H1 (cell line): ENCODE measurements around the gene GATA5. TPM values are rescaled to one million over a fixed set of nuclear protein-coding genes. Genes with fewer than 3 reads are reported as not detected.
A peak's percentile ranks its signal among the peaks of the same experiment; 100 is the strongest.

Source experiments
- CTCF ChIA-PET: fragments of 300-600 bp; sonication (Branson Sonifier 250); formaldehyde crosslinking; loops from one replicate; lab custom pipeline; 2021; ENCODE audit not compliant: partially characterized antibody; lab: Charles Lee
- POLR2A ChIA-PET: fragments of 300-600 bp; sonication (Branson Sonifier 250); formaldehyde crosslinking; loops from one replicate; lab custom pipeline; 2021; ENCODE audit warnings: inconsistent platforms; ENCODE audit not compliant: partially characterized antibody; lab: Charles Lee
- DNase-seq, 2 experiments: peaks; one replicate each; pipeline versions ENCODE4 v3.0.0 to v3.0.0-alpha.2; 2010 to 2022; ENCODE audit warnings: low spot score in 2 of 2, low read depth in 1 of 2, mixed read lengths in 1 of 2
- FAIRE-seq: peaks from 2 replicates; lab custom pipeline; 2011; peaks lifted over from hg19 to GRCh38; lab: Jason Lieb, UNC
- H2AFZ ChIP-seq: 2 replicates; pipeline ENCODE4 v1.8.1; 2012; ENCODE audit warnings: low read length, inconsistent platforms
- H2AK5ac ChIP-seq: 2 replicates; pipeline ENCODE4 v1.6.1; 2013; ENCODE audit warnings: low read depth, low read length
- H2BK120ac ChIP-seq: replicated peaks from 2 replicates; pipeline ENCODE3; 2013; ENCODE audit warnings: low read depth, low read length, inconsistent platforms
- H2BK12ac ChIP-seq: 2 replicates; pipeline ENCODE4 v1.6.1; 2013; ENCODE audit warnings: low read depth, low read length
- H2BK15ac ChIP-seq: 2 replicates; pipeline ENCODE4 v1.6.1; 2013; ENCODE audit warnings: low read length
- H2BK20ac ChIP-seq: 2 replicates; pipeline ENCODE4 v1.6.1; 2013; ENCODE audit warnings: low read length
- H2BK5ac ChIP-seq: 2 replicates; pipeline ENCODE4 v1.6.1; 2013; ENCODE audit warnings: low read depth, low read length
- H3K14ac ChIP-seq: 2 replicates; pipeline ENCODE4 v1.6.1; 2013; ENCODE audit warnings: inconsistent platforms; ENCODE audit not compliant: insufficient read length
- H3K18ac ChIP-seq: 2 replicates; pipeline ENCODE4 v1.6.1; 2013; ENCODE audit warnings: low read length; ENCODE audit errors: extremely low read depth
- H3K23ac ChIP-seq: 2 replicates; pipeline ENCODE4 v1.6.1; 2013; ENCODE audit warnings: inconsistent platforms; ENCODE audit not compliant: insufficient read length
- H3K23me2 ChIP-seq: 2 replicates; pipeline ENCODE4 v1.6.1; 2013; ENCODE audit warnings: low read depth, low read length
- H3K27ac ChIP-seq: 2 replicates; pipeline ENCODE4 v1.6.1; 2011; ENCODE audit warnings: low read depth, low read length, inconsistent platforms
- H3K27me3 ChIP-seq, 4 experiments: replicated peaks in 1 of 4; 1 replicate in 1 of 4; 2 replicates in 3 of 4; pipeline versions ENCODE4 v1.6.1 to v1.8.1; 2011 to 2013; ENCODE audit warnings: low read length in 3 of 4, mild to moderate bottlenecking in 3 of 4, inconsistent platforms in 2 of 4, mixed read lengths in 2 of 4, moderate library complexity in 1 of 4; ENCODE audit not compliant: control insufficient read depth in 3 of 4, insufficient read depth in 3 of 4; ENCODE audit errors: extremely low read depth in 1 of 4
- H3K36me3 ChIP-seq, 4 experiments: 2 replicates each; pipeline versions ENCODE4 v1.6.1 to v1.8.1; 2011 to 2013; ENCODE audit warnings: mild to moderate bottlenecking in 4 of 4, low read length in 3 of 4, moderate library complexity in 2 of 4, control low read depth in 1 of 4, inconsistent platforms in 1 of 4; ENCODE audit not compliant: insufficient read depth in 4 of 4, control insufficient read depth in 2 of 4
- H3K4ac ChIP-seq: replicated peaks from 2 replicates; pipeline ENCODE3; 2013; ENCODE audit warnings: low read length, low read depth, mixed read lengths, inconsistent platforms; ENCODE audit not compliant: insufficient read length
- H3K4me1 ChIP-seq, 4 experiments: replicated peaks in 1 of 4; 1 replicate in 1 of 4; 2 replicates in 3 of 4; pipeline versions ENCODE4 v1.6.1 to v1.8.1; 2011 to 2013; ENCODE audit warnings: low read length in 3 of 4, inconsistent platforms in 2 of 4, mixed read lengths in 1 of 4; ENCODE audit not compliant: insufficient read depth in 4 of 4, control insufficient read depth in 3 of 4
- H3K4me2 ChIP-seq, 2 experiments: 2 replicates each; pipeline versions ENCODE4 v1.6.1 to v1.8.1; 2011 to 2013; ENCODE audit warnings: low read depth in 2 of 2, low read length in 2 of 2, control low read depth in 1 of 2, inconsistent platforms in 1 of 2, mild to moderate bottlenecking in 1 of 2; ENCODE audit not compliant: insufficient read depth in 1 of 2
- H3K4me3 ChIP-seq, 4 experiments: fragments of 200-600, 300-600 bp in 1 of 4; sonication (generic), shearing (Covaris generic), sonication (Bioruptor Twin) in 1 of 4; 2 replicates each; pipeline versions ENCODE4 v1.5.1 to v1.8.1; 2011 to 2016; ENCODE audit warnings: low read length in 4 of 4, low read depth in 3 of 4, control low read depth in 2 of 4, inconsistent platforms in 2 of 4, mild to moderate bottlenecking in 2 of 4, mixed read lengths in 1 of 4, moderate library complexity in 1 of 4; ENCODE audit not compliant: insufficient read depth in 2 of 4; ENCODE audit errors: extremely low read depth in 1 of 4
- H3K56ac ChIP-seq: replicated peaks from 2 replicates; pipeline ENCODE3; 2013; ENCODE audit warnings: low read depth, mild to moderate bottlenecking, mixed read lengths, low read length, inconsistent platforms; ENCODE audit not compliant: insufficient read length
- H3K79me1 ChIP-seq: 2 replicates; pipeline ENCODE4 v1.6.1; 2013; ENCODE audit warnings: low read depth, low read length, control low read depth
- H3K79me2 ChIP-seq, 2 experiments: 2 replicates each; pipeline versions ENCODE4 v1.6.1 to v1.8.1; 2012 to 2013; ENCODE audit warnings: low read length in 2 of 2, mild to moderate bottlenecking in 2 of 2, inconsistent platforms in 1 of 2; ENCODE audit not compliant: insufficient read depth in 2 of 2, control insufficient read depth in 1 of 2
- H3K9ac ChIP-seq, 4 experiments: replicated peaks in 1 of 4; 1 replicate in 1 of 4; 2 replicates in 3 of 4; pipeline versions ENCODE4 v1.6.1 to v1.8.1; 2011 to 2013; ENCODE audit warnings: low read depth in 3 of 4, low read length in 3 of 4, control low read depth in 2 of 4, mild to moderate bottlenecking in 2 of 4, moderate library complexity in 2 of 4, inconsistent platforms in 1 of 4; ENCODE audit errors: extremely low read depth in 1 of 4
- H3K9me3 ChIP-seq, 2 experiments: 2 replicates each; pipeline versions ENCODE4 v1.6.1 to v1.8.1; 2012 to 2013; ENCODE audit warnings: mild to moderate bottlenecking in 2 of 2, moderate library complexity in 2 of 2, control low read depth in 1 of 2, inconsistent platforms in 1 of 2, low read depth in 1 of 2, low read length in 1 of 2, mixed read lengths in 1 of 2; ENCODE audit not compliant: insufficient read depth in 2 of 2
- H4K20me1 ChIP-seq, 2 experiments: replicated peaks in 1 of 2; 2 replicates each; pipeline versions ENCODE3 to v1.8.1; 2011 to 2013; ENCODE audit warnings: inconsistent platforms in 2 of 2, low read length in 2 of 2, mild to moderate bottlenecking in 1 of 2; ENCODE audit not compliant: insufficient read depth in 2 of 2, control insufficient read depth in 1 of 2
- H4K5ac ChIP-seq: 2 replicates; pipeline ENCODE4 v1.6.1; 2013; ENCODE audit warnings: low read length, low read depth, mixed read lengths, inconsistent platforms; ENCODE audit not compliant: insufficient read length
- H4K8ac ChIP-seq: 2 replicates; pipeline ENCODE4 v1.8.0; 2013; ENCODE audit warnings: mild to moderate bottlenecking, moderate library complexity, low read length, inconsistent platforms; ENCODE audit not compliant: insufficient read depth; ENCODE audit errors: extremely low read depth
- H4K91ac ChIP-seq: replicated peaks from 2 replicates; pipeline ENCODE3; 2013; ENCODE audit warnings: low read length, mixed read lengths, inconsistent platforms; ENCODE audit not compliant: insufficient read length
- ATF3 ChIP-seq: IDR thresholded peaks from 2 replicates; pipeline ENCODE4 v1.6.1; 2011; ENCODE audit warnings: low read depth, mild to moderate bottlenecking, low read length; ENCODE audit not compliant: insufficient read depth
- BCL11A ChIP-seq, 2 experiments: IDR thresholded peaks; one replicate each; pipeline ENCODE4 v1.6.1; 2011; ENCODE audit warnings: low read depth in 2 of 2, low read length in 2 of 2, mild to moderate bottlenecking in 2 of 2
- EGR1 ChIP-seq: IDR thresholded peaks from 2 replicates; pipeline ENCODE4 v1.6.1; 2011; ENCODE audit warnings: low read depth, low read length, borderline replicate concordance
- HDAC6 ChIP-seq: IDR thresholded peaks from one replicate; pipeline ENCODE4 v1.7.1; 2012; ENCODE audit warnings: low read depth, mild to moderate bottlenecking, inconsistent platforms, low read length, moderate library complexity
- MAFK ChIP-seq: IDR thresholded peaks from 2 replicates; pipeline ENCODE4 v1.6.1; 2012; ENCODE audit warnings: low read depth, mild to moderate bottlenecking, improper control_type of control experiment, low read length
- SP1 ChIP-seq: IDR thresholded peaks from 2 replicates; pipeline ENCODE4 v1.6.1; 2011; ENCODE audit warnings: low read depth, low read length
- SP2 ChIP-seq: IDR thresholded peaks from 2 replicates; pipeline ENCODE4 v1.6.1; 2012; ENCODE audit warnings: mild to moderate bottlenecking, low read length, inconsistent platforms
- SP4 ChIP-seq: IDR thresholded peaks from 2 replicates; pipeline ENCODE4 v1.6.1; 2012; ENCODE audit warnings: low read length, inconsistent platforms
- TAF1 ChIP-seq: IDR thresholded peaks from 2 replicates; pipeline ENCODE4 v1.6.1; 2011; ENCODE audit warnings: mild to moderate bottlenecking, low read depth, low read length
- ZNF274 ChIP-seq: IDR thresholded peaks from 2 replicates; pipeline ENCODE4 v1.7.0; 2012; ENCODE audit warnings: low read length, borderline replicate concordance; ENCODE audit errors: extremely low read depth
- WGBS, 2 experiments: shearing (Covaris generic) in 1 of 2; methylation state at CpG; one replicate each; pipeline versions ENCODE4 v1.1.6 to v1.1.7; 2013 to 2015; ENCODE audit warnings: low lambda C conversion rate in 2 of 2, mixed read lengths in 2 of 2, inconsistent platforms in 1 of 2, low coverage in 1 of 2, missing lambda C conversion rate in 1 of 2; ENCODE audit not compliant: insufficient replicate concordance in 2 of 2, insufficient coverage in 1 of 2, insufficient read length in 1 of 2; ENCODE audit errors: extremely low coverage in 1 of 2, missing lambda C conversion rate in 1 of 2; 5-methylcytosine and 5-hydroxymethylcytosine counted together
- polyA plus RNA-seq, 7 experiments: library from polyadenylated mRNA; depleted of rRNA in 3 of 7; stranded (reverse) in 5 of 7; unstranded in 2 of 7; fragments of >200 nt in 5 of 7; fragments of 200-250 nt in 2 of 7; gene quantifications; 1 replicate in 5 of 7; 2 replicates in 1 of 7; 4 replicates in 1 of 7; pipeline versions ENCODE4 v1.2.1 to v1.2.3, GENCODE V29; 2011 to 2013; ENCODE audit warnings: missing spikeins in 2 of 7, mixed read lengths in 2 of 7
- total RNA-seq: library from RNA; stranded (reverse); fragmentation: NEBNext Ultra II Directional; extraction: Animal tissue kit (Norgen Biotek cat#: 25700); gene quantifications from 2 replicates; pipeline ENCODE4 v1.2.1, GENCODE V29; 2021

Gene GATA5
- total and polyA plus RNA-seq, 2 of the 8 experiments (the other 6 are each of a cell fraction or from before 2014, with no cell fraction given) = 0.08 to 0.11 TPM

DNA sequence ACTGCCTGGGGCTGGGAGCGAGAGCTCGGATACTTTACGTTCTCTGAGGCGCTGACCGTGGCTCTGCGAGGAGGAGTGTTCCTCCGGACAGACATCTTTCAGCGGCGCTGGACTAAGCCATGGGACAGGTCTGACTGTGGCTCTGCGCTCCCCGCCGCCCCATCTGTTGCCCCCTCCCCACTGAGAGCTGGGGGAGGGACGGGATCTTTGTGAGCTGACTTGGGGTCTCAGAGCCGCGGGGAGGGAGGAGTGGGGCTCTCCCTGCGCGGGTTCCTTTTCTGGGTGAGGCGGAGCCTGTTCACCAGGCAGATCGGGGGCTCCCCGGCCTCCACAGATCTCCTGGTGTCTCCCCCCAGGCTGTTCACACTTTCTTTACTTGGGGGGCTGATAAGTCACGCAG is 11.3 kb upstream of the GATA5 start:
- CTCF ChIA-PET = interaction anchor here (0.8 to 2.2 kb wide), 2 partner anchors 12 to 73 kb away, joined by 3 to 10 read pairs; no protein-coding TSS in a partner anchor
- 0 out of 2 replicates have a peak overlapping the region, but pooled peaks have one; percentile 35 for H4K8ac ChIP-seq

More for the DNA sequence above, 11.3 kb upstream of the GATA5 start:
- Histone ChIP-seq H3K14ac (no peak overlapping the region), H3K18ac (0 out of 2 replicates have a peak overlapping the region, but pooled peaks have one; percentile 32), H3K4me3 (no peak overlapping the region), H3K9me3 (no peaks in the 10 kb centered on the region), H3K79me2 (no peaks in the 10 kb centered on the region), H2BK12ac (peak overlapping the region; percentile 50; the same call in 1 of the 2 replicates), H2AK5ac (no peak overlapping the region), H3K56ac (no peak overlapping the region), H3K27me3 (peaks cover 2 to 35% (median 31%) of the 10 kb centered on the region in 4 experiments), H3K4me1 (peaks cover 0 to 28% (median 21%) of the 10 kb centered on the region in 4 experiments; a peak in 6 of 7 replicates), H3K9ac (no peak overlapping the region), H3K23me2 (no peaks in the 10 kb centered on the region), H4K91ac (no peak overlapping the region), H3K23ac (no peak overlapping the region), H2BK120ac (no peak overlapping the region), H2AFZ (no peak overlapping the region), H3K79me1 (0 out of 2 replicates have a peak, but pooled peaks cover 2% of the 10 kb centered on the region), H3K27ac (no peak overlapping the region), H2BK15ac (no peak overlapping the region), H4K5ac (no peak overlapping the region), H3K4ac (no peak overlapping the region), H3K36me3 (no peaks in the 10 kb centered on the region), H2BK20ac (no peak overlapping the region)
- FAIRE-seq = no peak
- 84% methylated on average over 21 of the region's 21 CpGs; no CpG with 5 or more reads in 1 of the 2 experiments for WGBS, 2 experiments
- POLR2A ChIA-PET = no interaction called here
- no peak for TF ChIP-seq BCL11A (IDR thresholded peaks at IDR 0.05; ENCODE audit: low read depth in 2 of 2, low read length in 2 of 2)
- no peak for TF ChIP-seq ZNF274
- no peak for TF ChIP-seq SP2
- no peak for TF ChIP-seq SP4
- TF ChIP-seq HDAC6 = no peak
- TF ChIP-seq SP1 = no peak
- no peak for TF ChIP-seq TAF1
- TF ChIP-seq ATF3 = no peak
- no peak for TF ChIP-seq MAFK
- TF ChIP-seq EGR1 = no peak
- TF ChIP-seq, all 59 proteins: peak for 0
- Histone ChIP-seq H3K4me2 (no peak overlapping the region), H4K20me1 (peaks cover 0 to 8% of the 10 kb centered on the region in 2 experiments), H2BK5ac (no peak overlapping the region)
- no peak for DNase-seq
